Renal cortex interstitium (tissue), 11 donors: ENCODE measurements around the gene CIB2. TPM values are rescaled to one million over a fixed set of nuclear protein-coding genes. Genes with fewer than 3 reads are reported as not detected.

Source experiments
- DNase-seq, 11 donors: peaks; one replicate each; pipeline ENCODE4 v3.0.0-alpha.2; 2013; ENCODE audit warnings: low read depth in 9 of 11, low spot score in 4 of 11; ENCODE audit errors: extremely low read depth in 1 of 11
- polyA plus RNA-seq, 3 donors: library from polyadenylated mRNA; unstranded; fragments of 120-200 nt; gene quantifications; one replicate each; pipeline ENCODE4 v1.2.1, GENCODE V29; 2013; ENCODE audit not compliant: insufficient read length in 3 of 3

The CIB2 gene
- polyA plus RNA-seq, 3 donors, result 27.6 to 38.4 (median 29.0) TPM

DNA sequence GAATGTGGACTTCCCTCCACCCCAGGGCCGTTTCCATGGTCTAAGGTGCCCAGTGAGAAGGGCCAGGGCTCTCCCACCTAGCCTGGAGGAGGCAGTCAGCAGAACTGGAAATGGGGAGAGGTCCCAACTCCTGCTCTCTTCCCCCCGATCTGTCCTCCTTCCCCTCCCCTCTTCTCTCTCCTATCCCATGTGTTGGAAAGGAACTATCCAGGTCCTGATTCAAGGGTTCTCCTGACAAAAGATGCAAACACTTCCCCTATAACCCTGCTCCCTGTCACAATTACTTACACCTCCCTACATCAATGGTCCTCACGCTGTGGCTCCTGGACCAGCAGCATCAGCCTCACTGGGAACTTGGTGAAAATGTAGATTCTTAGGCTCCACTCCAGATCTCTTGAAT lies 6.0 kb downstream of the CIB2 start:
- no peak for DNase-seq

DNA sequence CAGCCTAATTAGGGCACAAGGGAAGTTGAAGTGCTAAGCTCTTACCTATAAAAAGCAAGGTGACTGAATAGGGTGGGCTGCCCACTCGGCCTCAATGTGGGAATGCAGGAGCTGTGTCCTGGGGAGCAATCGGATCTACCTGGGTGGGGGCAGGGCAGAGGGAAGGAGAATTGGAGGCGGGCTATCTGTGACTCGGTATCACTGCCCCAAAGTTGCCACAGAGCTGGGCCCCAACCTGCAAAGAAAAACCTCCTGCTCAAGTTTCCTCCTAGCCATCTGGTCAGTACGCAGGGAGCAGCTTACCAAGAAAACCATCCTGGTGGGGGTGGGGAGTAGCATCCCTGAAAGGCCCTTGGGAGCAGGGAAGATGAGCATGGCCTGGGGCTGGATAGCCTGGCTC lies 10.7 kb downstream of the CIB2 start:
- DNase-seq, result no peak

DNA sequence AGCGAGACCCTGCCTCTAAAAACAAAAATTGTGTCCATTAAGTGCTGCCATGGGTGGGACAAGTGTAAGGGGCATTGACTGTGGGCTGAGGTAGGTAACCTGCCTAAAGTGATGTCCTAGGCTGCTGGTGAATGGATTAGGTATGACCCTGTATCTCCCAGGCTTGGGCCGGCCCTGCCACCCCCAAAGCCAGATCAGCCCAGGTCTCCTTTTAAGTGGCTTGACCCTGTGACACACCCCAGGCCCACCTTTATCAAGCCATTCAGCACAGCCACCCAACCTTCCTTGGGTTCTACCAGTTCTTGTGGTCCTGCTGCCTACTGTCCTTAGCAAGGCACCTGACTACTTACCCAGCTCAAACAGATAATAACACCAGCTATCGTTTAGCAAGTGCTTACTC lies 18.7 kb downstream of the CIB2 start:
- no peak for DNase-seq

DNA sequence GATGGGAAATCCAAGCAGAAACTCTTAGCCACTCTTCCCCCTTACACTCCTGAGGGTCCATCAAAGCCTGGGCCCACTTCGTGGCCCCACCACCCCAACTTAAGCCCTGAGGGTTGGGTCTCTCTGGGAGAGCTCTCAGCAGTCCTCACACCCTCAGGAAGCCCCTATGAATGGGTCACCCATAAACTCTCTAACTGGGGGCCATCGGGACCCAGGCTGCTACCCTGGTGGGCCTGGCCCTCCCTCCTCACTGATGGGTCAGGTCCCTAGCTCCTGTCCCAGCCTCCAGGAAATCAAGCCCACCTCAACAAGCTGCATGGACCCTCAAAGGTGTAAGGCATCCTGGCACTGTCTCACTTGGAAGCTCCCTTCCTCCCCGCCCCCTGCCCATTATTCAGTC lies 19.5 kb downstream of the CIB2 start:
- no peak for DNase-seq

DNA sequence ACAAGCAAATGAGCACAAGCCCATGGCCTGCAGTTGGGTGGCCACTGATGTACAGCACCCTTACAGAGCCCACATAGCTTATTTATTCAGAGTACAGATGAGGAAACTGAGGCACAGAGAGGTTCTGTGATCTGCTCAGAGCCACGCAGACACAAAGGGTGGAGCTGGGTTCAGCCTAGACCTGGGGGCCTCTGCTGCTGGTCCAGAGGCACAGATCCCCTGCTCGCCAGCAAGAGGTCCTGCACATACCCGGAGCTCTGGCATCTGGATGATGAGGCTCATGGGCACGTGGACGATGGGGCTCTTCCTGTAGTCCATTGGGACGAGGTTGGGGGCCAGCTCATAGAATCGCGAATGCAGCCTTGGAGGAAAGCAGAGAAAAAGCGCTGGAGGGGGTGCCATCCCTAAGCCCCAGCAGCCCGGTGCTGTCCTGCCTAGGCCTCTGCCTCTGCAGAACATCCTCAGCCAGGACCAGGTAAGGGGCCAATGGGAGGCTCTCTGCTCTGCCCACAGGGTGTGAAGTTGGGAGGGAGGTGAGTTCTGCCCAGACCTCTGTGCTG lies 20.2 kb downstream of the CIB2 start:
- no peak for DNase-seq

DNA sequence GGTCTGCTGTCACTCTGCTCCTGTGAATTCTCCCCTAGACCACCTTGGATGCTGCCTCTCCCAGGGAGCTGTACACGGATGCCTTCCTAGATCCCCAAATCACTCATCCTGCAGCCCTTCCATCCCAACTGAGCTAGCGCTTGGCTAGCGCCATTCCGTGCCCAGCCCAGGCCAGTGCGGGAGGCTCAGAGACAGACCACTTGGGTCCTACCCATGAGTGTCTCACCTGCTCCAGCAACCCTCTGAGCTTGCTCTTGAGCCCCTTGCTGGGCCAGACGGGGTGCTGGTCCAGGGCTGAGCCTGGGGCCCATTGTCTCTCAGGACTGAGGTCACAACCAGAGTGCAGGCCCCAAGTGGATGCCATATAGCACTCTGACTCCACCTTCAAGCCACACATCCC lies 21.1 kb downstream of the CIB2 start:
- DNase-seq, result no peak

DNA sequence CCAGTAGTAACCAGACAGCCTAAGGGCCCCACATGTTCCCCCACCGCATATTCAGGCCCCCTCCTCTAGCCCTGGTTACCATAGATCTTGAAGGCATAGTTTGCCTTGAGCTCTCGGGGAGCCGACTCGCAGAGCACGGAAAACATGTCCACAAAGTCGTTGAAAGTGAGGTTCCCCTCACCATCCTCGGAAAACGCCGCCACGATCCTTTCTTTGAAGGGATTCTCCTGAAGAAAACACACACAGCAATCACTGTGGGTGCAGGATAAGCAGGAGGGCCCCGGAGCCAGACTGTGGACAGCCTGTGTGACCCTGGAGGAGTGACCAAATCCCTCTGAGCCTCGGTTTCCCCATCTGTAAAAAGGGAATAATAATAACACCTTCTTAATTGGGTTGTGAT lies 22.1 kb downstream of the CIB2 start:
- no peak for DNase-seq

DNA sequence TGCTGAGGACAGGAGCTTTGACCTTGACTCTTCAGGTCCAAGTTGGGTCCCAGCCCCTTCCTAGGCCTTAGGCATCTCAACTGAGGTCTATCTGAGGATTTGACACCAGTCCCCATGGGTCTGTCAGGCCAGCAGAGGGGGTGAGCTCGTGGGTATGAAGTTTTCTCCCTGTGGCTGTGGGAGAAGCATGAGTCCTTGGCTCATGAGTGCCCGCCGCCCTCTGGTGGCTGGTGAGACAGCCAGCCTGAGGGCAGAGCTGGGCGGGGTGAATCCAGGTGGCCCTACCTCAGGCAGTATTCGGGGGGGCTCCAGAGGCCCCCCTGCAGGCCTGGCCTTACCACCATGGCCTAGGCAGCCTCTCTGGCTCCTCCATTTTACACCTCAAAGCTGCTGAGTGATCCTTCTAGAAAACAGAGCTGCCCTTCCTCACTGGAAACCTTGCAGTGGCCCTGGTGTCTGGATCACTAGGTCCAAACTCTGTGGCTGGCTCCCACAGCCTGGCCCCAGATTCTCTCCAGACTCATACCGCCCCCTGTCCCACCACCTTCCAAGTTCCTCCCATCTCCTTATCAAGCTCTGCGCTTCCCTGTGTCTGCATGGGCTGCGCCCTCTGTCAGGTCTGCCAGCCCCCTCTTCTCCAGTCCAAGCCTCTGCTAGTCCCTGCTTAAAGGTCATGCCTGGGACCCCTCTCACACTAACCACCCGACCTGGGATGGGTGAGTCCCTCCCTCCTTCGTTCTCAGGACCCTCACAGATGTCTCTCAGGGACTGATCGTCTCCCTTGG lies 22.8 kb downstream of the CIB2 start:
- peak in 9 of 11 donors; percentile 46 to 73 (median 56) for DNase-seq

DNA sequence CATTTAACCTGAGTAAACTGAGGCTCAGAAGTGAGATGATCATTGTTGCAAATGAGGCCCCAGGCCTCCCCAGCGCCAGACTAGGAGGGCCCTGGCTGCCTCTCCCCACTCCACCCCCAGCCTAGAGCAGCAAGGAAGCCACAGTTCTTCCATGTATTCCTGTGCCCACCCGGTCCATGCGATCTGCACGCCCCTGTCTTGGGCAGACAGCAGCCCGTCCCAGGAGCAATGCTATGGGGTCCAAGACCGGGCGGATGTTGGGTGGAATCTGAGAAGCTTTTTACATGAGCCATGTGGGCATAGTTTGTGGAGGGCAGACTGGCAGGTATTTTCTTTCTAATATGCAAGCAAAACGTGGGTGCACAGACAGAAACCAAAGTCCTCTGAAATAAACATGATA lies 23.8 kb downstream of the CIB2 start:
- DNase-seq, result no peak

DNA sequence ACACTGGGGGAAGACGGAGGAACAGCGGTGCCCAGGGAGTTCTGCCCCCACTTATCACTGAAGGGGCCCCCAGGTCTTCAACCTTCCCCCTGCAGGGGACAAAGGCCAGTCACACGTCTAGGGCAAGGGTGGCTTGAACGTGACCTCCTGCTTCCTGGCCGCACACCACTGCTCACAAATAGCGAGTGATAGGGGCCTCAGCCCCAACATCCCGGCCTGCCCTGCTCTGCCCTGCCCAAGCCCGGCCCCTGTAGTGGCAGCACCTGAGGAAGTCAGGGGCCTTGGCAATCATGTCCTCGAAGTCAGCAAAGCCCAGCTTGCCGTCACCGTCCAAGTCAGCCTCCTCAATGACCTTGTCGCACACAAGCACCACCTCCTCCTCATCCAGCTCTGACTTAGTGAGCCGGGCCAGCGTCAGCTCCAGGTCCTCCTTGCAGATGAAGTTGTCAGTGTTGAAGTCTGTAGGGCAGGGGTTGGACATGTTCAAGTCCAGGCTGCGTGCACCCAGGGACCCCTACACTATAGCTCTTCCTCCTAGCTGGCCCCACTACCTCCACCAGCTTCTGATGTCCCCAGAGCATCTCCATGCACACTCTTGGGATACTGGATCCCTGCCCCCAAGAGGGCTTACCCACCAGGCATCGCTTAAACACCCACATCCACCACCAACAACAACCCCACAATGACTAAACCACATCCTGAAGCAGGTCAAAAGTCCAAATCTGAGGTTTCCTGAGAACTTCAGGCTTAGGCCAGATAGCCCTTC lies 25.6 kb downstream of the CIB2 start:
- DNase-seq, result no peak

DNA sequence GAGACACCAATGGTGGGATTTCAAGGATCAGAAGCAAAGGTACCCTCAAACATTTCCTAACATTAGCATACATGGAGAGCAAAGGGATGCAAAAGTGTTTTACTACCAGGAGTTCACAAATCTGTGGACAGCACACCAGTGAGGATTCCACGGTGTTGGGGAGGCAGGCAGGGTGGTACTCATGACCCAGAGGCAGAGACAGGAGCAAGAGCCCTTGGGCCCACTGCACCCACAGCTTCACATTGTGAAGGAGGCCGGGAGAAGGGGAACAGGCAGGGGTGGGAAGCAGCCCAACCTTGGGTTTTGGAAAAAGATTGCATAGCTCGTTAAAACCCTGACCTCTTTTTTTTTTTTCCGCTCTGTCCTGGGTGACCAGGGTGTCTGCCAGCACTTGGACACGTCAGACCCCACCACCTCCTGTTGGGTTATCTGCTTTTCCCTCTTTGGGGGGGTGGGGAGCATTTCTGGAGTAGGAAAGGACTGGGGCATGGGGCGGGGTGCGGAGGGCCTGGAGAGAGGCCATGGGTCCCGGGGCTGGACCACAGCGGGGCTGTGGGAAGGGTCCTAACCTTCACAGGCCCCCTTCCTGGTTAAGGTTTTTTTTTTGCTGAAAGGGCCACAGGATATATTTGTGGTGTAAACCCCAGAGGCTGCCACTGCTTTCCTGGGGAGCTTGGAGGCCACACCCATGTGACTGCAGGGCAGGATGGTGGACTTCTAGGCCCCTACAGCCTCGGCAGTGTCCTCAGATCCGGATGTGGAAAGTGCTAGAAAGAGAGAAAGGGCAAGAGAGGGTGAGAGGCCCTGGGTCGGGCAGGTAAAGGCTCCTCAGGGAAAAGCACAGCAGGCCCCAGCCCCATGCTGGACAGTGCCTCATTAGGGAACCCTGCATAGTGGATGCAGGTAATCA lies 26.4 kb downstream of the CIB2 start:
- DNase-seq, result no peak

DNA sequence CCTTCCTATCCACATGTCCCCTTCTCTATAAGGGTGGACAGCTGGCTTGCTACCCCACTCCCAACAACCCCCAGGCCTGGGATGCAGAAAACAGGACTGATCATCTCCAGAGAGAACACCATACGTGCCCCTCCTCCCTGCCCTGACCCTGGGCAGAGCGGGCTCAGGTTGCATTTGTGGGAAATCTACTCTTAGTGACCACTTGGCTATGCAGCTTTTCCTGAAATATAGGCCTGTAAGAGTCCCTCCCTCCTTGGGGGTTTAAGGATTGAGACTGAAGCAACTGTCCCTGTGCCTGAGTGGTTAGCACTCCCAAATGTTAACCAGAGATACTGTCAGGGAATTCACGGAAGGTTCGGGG lies 27.1 kb downstream of the CIB2 start:
- DNase-seq, result no peak

DNA sequence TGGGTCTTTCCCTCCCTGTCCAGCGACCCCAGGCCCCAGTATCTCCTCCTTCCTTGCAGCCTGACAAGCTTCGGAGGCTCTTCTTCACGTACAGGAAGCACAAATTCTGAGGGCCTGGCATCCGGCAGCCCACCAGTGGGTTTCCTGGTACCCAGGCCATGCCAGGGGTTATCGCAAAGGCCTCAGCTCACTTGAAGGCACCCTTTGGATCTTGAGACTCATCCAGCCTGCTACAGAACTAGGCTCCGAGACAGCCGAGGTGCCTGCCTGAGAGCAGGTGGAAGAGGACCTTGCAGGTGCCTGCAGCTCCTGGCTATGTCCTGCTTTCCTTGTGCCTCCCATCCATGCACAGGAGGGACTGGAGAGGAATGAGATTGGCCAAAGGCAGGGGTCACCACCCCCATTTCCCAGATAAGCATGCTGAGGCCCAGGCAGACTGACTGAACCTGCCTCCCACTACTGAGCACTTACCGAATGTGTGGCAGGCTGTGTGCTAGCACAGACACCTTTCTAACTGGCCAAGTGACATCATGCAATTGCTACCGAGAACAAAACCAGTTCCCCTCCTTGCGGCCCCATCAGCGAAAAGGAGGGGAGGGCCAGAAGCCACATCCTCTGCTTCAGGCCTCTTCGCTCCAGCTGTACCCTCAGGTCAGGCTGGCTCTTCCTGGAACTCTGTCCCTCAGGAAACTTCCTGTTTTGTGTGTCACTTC lies 27.7 kb downstream of the CIB2 start:
- no peak for DNase-seq

DNA sequence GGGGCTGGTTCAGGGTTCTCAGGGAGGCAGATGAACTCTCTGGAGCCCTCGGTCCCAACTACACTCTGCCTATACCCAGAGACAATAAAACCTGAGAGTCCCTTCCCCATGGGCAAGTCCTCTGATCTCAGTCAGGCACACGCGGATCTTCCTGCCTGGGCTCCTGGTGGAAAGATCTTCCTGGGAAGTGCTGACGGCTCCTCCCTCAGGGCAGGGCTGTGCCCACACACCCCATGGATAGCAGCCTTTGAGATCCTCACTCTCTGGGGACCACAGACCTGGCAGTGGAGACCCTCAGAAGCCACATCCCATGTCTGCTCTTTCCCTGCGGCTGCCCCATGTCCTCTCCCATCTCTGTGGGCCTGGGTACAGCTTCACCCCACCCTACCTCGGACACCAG lies 28.5 kb downstream of the CIB2 start:
- DNase-seq, result no peak

DNA sequence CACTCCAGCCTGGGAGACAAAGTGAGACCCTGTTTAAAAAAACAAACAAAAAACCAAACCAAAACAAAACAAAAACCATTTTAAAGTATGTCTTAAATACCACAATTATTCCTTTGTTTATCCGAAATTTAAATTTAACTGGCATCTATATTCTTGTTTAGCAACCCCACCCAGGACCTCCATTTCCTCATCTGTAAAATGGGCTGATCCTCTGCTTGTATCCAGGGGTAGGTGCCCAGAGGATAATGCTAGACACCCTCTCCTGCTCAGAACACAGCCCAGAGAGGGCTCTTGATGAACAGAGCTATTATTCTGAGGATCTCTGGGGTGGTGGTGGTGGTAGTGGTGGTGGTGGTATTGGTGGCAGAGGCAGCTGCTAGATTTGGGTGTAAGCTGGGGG lies 29.0 kb downstream of the CIB2 start:
- DNase-seq, result no peak

DNA sequence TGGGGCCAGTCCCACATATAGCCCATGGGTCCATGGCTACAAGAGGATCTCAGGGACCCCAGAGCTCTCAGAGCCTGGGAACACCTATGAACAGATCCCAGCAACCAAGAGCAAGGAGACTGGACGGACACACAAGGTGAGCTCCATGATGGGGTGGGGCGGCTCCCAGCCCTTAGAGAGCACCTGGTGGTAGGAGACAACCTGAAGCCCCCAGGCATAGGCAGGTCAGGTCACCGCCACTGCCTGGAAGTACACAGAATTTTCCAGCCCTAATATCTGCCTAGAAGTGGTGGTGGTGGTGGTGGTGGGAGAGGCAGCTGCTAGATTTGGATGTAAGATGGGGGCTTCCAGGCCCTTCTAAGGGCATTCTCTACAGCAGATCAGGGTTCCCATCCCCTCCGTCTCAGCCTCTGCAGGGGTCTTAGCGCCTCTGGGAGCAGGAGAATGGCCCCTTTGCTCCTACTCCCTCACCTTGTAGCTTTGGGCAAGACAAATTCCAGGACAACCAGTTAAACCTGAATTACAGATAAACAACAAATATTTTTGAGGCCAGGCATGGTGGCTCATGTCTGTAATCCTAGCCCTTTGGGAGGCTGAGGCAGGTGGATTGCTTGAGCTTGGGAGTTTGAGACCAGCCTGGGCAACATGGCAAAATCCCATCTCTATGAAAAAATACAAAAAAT lies 29.7 kb downstream of the CIB2 start:
- DNase-seq, result no peak

DNA sequence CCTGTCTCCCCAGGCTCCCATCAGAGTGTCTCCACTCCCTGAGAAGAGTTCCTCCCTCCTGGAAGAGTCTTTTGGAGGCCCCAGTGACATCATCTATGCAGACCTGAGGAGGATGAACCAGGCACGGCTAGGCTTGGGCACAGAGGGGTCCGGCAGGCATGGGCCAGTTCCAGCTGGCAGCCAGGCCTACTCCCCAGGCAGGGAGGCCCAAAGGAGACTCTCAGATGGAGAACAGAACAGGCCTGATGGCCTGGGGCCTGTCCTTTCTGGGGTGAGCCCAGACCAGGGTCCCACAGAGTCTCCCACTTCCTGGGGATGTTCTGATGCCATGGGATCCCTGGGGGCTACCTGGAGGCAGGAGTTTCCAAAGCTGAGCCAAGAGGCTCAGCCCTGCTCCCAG lies 30.4 kb downstream of the CIB2 start:
- DNase-seq, result no peak

DNA sequence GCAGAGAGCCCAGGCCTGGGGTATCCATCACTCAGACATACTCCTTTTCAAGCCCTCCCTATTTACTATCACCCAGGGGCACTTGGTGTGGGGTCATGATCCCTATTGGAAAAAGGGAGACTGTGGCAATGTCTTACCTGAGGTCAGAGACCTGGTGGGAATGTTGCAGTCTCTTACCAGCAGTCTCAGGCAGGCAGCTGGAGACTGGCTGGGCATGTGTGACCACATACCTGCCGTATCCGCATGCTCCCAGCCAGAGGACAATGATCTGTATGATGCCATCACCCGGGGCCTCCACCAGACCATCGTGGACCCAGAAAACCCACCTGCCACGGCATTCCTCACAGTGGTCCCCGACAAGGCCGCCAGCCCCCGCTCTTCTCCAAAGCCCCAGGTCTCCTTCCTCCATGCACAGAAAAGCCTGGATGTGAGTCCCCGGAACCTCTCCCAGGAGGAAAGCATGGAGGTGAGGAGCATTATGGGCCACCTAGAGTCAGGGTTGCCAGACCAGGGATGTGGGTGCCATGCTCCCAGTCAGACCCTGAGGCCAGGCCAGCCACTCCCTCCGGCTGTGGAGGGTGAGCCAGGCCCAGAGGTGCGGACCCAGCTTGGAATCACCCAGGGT lies 33.0 kb downstream of the CIB2 start:
- DNase-seq, result no peak
